Measurements from ENCODE around the gene SEMA3C.

The SEMA3C gene

GRCh38 chr7:80794631-80795573 is 123.9 kb downstream of the SEMA3C start:
- TF ChIP-seq CTCF (conservative IDR thresholded peaks at IDR 0.05), result no peak
- H3K27ac ChIP-seq, result no peak overlapping the region

- TF ChIP-seq CTCF (conservative IDR thresholded peaks at IDR 0.05), result no peak
- no peak overlapping the region for H3K27ac ChIP-seq
Observed at GRCh38 chr7:80791509-80791929, 127.3 kb downstream of the SEMA3C start.

GRCh38 chr7:80790877-80791276 is 128.0 kb downstream of the SEMA3C start:
- no peak overlapping the region for H3K27ac ChIP-seq
- no peak for TF ChIP-seq CTCF (conservative IDR thresholded peaks at IDR 0.05)

GRCh38 chr7:80787721-80788120 is 131.1 kb downstream of the SEMA3C start:
- TF ChIP-seq CTCF (conservative IDR thresholded peaks at IDR 0.05), result no peak
- H3K27ac ChIP-seq, result no peak overlapping the region

GRCh38 chr7:80785961-80786536 is 132.8 kb downstream of the SEMA3C start:
- no peak overlapping the region for H3K27ac ChIP-seq
- TF ChIP-seq CTCF (conservative IDR thresholded peaks at IDR 0.05), result no peak

GRCh38 chr7:80785276-80785675 is 133.6 kb downstream of the SEMA3C start:
- no peak for TF ChIP-seq CTCF (conservative IDR thresholded peaks at IDR 0.05)
- no peak overlapping the region for H3K27ac ChIP-seq

GRCh38 chr7:80783678-80784327 is 135.0 kb downstream of the SEMA3C start:
- TF ChIP-seq CTCF (conservative IDR thresholded peaks at IDR 0.05), result no peak
- H3K27ac ChIP-seq, result peak overlapping the region; percentile 75

Measured in VCaP (cell line).